Inflammatory macrophage (primary cell): Measurements from ENCODE around the gene WIZ.

Experiments
- DNase-seq, 2 donors: peaks; one replicate each; pipeline ENCODE4 v3.0.0-alpha.2; 2020 to 2022

The WIZ gene

DNA sequence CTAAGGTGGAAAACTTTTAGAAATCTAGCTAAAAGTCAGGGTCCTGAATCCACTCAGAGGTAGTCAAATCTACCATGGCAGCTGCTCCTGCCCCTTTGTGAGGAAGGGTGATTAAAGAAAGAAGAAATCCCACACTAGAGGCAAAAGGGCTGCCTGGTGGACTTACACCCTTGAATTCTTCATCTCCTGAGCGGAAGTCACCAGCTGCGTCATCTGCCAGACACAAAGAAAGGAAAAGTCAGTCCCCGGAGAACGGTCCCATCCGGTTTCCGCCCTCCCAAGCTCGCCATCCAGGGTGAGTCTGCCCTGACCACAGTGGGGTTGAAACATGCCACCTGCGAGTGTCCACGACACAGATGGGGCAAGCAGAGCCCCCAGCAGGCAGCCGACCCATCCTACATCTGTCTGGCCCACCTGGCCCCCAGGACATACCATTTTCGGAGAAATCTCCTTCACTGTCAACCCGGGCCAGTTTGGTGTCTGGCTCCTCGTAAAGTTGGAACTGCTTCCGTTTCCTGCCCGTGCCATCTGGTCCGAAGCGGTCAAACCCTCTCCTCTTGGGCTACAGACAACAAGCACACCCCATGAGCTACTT lies 77.9 kb downstream of the WIZ start:
- no peak for DNase-seq

DNA sequence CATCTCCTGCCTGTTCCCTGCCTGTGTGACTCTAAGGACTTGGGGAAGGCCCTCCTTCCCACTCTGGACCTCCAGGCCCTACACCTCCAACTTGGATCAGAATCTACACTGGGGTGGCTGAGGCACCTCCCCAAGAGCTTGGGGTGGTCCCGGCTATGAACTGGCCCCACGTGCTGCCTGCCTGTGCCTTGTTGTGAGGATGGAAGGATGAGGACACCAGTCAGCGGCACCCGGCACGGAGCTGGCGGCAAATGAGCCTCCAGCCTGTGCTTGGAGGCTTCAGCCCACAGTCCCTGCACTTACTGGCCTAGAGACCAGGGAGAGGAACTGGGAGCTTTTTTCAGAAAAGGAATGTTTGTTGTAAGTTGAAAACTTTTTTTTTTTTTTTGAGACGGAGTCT lies 78.6 kb downstream of the WIZ start:
- DNase-seq, result no peak
